ENCODE data around the gene TOP1.
A peak's percentile ranks its signal among the peaks of the same experiment; 100 is the strongest.

Gene TOP1

GRCh38 chr20:41028359-41029149, at the start of gene TOP1:
Gene TOP1, plus strand, starts transcription at chr20:41028822. Its CDS starts 246 bp downstream, at chr20:41029068.
- DNase-seq, result peak; percentile 100
- TF ChIP-seq GATA1 (IDR thresholded peaks at IDR 0.05; ENCODE audit: low read depth, low read length), result no peak
- TF ChIP-seq POLR2A (IDR thresholded peaks at IDR 0.05; ENCODE audit: low read length), result peak; percentile 97

- TF ChIP-seq POLR2A (IDR thresholded peaks at IDR 0.05; ENCODE audit: low read length) (no peak), GATA1 (IDR thresholded peaks at IDR 0.05; ENCODE audit: low read depth, low read length) (no peak)
- DNase-seq, result no peak
These were observed 49.4 kb upstream of the TOP1 start for GRCh38 chr20:40979247-40979646.

GRCh38 chr20:40980106-40980827, 48.4 kb upstream of the TOP1 start:
- DNase-seq, result no peak
- TF ChIP-seq GATA1 (IDR thresholded peaks at IDR 0.05; ENCODE audit: low read depth, low read length) (no peak), POLR2A (IDR thresholded peaks at IDR 0.05; ENCODE audit: low read length) (no peak)

GRCh38 chr20:40980828-40981310, 47.8 kb upstream of the TOP1 start:
- DNase-seq, result no peak
- TF ChIP-seq POLR2A (IDR thresholded peaks at IDR 0.05; ENCODE audit: low read length), result no peak
- no peak for TF ChIP-seq GATA1 (IDR thresholded peaks at IDR 0.05; ENCODE audit: low read depth, low read length)

GRCh38 chr20:40982415-40983145, 46.0 kb upstream of the TOP1 start:
- no peak for TF ChIP-seq POLR2A (IDR thresholded peaks at IDR 0.05; ENCODE audit: low read length)
- TF ChIP-seq GATA1 (IDR thresholded peaks at IDR 0.05; ENCODE audit: low read depth, low read length), result no peak
- no peak for DNase-seq

GRCh38 chr20:40983898-40984297, 44.7 kb upstream of the TOP1 start:
- TF ChIP-seq POLR2A (IDR thresholded peaks at IDR 0.05; ENCODE audit: low read length), result no peak
- TF ChIP-seq GATA1 (IDR thresholded peaks at IDR 0.05; ENCODE audit: low read depth, low read length), result no peak
- DNase-seq, result no peak

- TF ChIP-seq GATA1 (IDR thresholded peaks at IDR 0.05; ENCODE audit: low read depth, low read length), result no peak
- TF ChIP-seq POLR2A (IDR thresholded peaks at IDR 0.05; ENCODE audit: low read length), result no peak
- no peak for DNase-seq
These were observed 44.1 kb upstream of the TOP1 start for GRCh38 chr20:40984496-40984895.

- DNase-seq, result no peak
- TF ChIP-seq GATA1 (IDR thresholded peaks at IDR 0.05; ENCODE audit: low read depth, low read length), result no peak
- no peak for TF ChIP-seq POLR2A (IDR thresholded peaks at IDR 0.05; ENCODE audit: low read length)
These were observed 41.8 kb upstream of the TOP1 start for GRCh38 chr20:40986774-40987173.

GRCh38 chr20:40990542-40991120, 38.0 kb upstream of the TOP1 start:
- TF ChIP-seq POLR2A (IDR thresholded peaks at IDR 0.05; ENCODE audit: low read length), result no peak
- no peak for TF ChIP-seq GATA1 (IDR thresholded peaks at IDR 0.05; ENCODE audit: low read depth, low read length)
- DNase-seq, result peak; percentile 72 to 82

- DNase-seq, result no peak
- TF ChIP-seq GATA1 (IDR thresholded peaks at IDR 0.05; ENCODE audit: low read depth, low read length) (no peak), POLR2A (IDR thresholded peaks at IDR 0.05; ENCODE audit: low read length) (no peak)
These were observed 37.3 kb upstream of the TOP1 start for GRCh38 chr20:40991181-40991889.

- no peak for DNase-seq
- TF ChIP-seq GATA1 (IDR thresholded peaks at IDR 0.05; ENCODE audit: low read depth, low read length) (no peak), POLR2A (IDR thresholded peaks at IDR 0.05; ENCODE audit: low read length) (no peak)
These were observed 36.1 kb upstream of the TOP1 start for GRCh38 chr20:40992349-40993113.

GRCh38 chr20:40993794-40994540, 34.7 kb upstream of the TOP1 start:
- TF ChIP-seq GATA1 (IDR thresholded peaks at IDR 0.05; ENCODE audit: low read depth, low read length) (no peak), POLR2A (IDR thresholded peaks at IDR 0.05; ENCODE audit: low read length) (no peak)
- DNase-seq, result no peak
